Measurements from ENCODE around the gene FLNB. TPM values are rescaled to one million over a fixed set of nuclear protein-coding genes. Genes with fewer than 3 reads are reported as not detected.

The FLNB gene
- total RNA-seq, 1 experiment from 2014 or later: 83.4 TPM

GRCh38 chr3:58135712-58136543 lies 127.7 kb downstream of the FLNB start:
- no peak overlapping the region for H3K23ac ChIP-seq (ENCODE audit: insufficient read length, low read depth, low read length)
- H3K9ac ChIP-seq (ENCODE audit: extremely low read depth, insufficient read length, low read length): no peak overlapping the region
- no peak overlapping the region for H4K91ac ChIP-seq (ENCODE audit: insufficient read length, low read depth, low read length)
- H3T11ph ChIP-seq (ENCODE audit: low read length): no peak overlapping the region
- no peak overlapping the region for H2AFZ ChIP-seq (ENCODE audit: low read length)
- TF ChIP-seq CTCF (conservative IDR thresholded peaks at IDR 0.05): peak; percentile 54
- no peaks in the 10 kb centered on the region for H3K27me3 ChIP-seq (ENCODE audit: insufficient read depth, low read length)
- no peak overlapping the region for H2BK15ac ChIP-seq (ENCODE audit: low read depth, low read length)
- H3K18ac ChIP-seq (ENCODE audit: insufficient read length, low read depth, low read length): no peak overlapping the region
- H4K20me1 ChIP-seq (ENCODE audit: control insufficient read depth, insufficient read depth, insufficient read length): no peaks in the 10 kb centered on the region
- no peak for DNase-seq
- H3K4ac ChIP-seq (ENCODE audit: low read depth, low read length): no peak overlapping the region
- H3K9me3 ChIP-seq (ENCODE audit: control insufficient read depth, low read depth, low read length): no peaks in the 10 kb centered on the region
- no peak overlapping the region for H3K27ac ChIP-seq (ENCODE audit: insufficient read length, low read depth, low read length)
- H4K8ac ChIP-seq (replicated peaks; ENCODE audit: insufficient read length, low read depth, low read length): no peak overlapping the region
- H2BK12ac ChIP-seq (ENCODE audit: insufficient read length, low read depth, low read length): no peak overlapping the region
- no peak overlapping the region for H2BK20ac ChIP-seq (ENCODE audit: low read depth, low read length, poor library complexity, severe bottlenecking)
- no peaks in the 10 kb centered on the region for H3K79me2 ChIP-seq (ENCODE audit: insufficient read depth, low read length)
- no peak overlapping the region for H2BK120ac ChIP-seq (ENCODE audit: low read depth, low read length, poor library complexity, severe bottlenecking)
- Mint-ChIP-seq H3K4me3 (no peak overlapping the region), H3K27me3 (ENCODE audit: low read depth) (no peaks in the 10 kb centered on the region), H3K9me3 (no peaks in the 10 kb centered on the region), H3K4me1 (no peaks in the 10 kb centered on the region), H3K27ac (no peak overlapping the region), H3K36me3 (ENCODE audit: insufficient read depth in 1 of 3, low read depth in 3 of 3) (peaks cover 29 to 87% (median 62%) of the 10 kb centered on the region in 3 experiments; a peak in 6 of 7 replicates)
- no peak overlapping the region for H2BK5ac ChIP-seq (ENCODE audit: insufficient read length, low read length)
- no CpG with 5 or more reads among the region's 14 CpGs for WGBS (ENCODE audit: extremely low coverage, insufficient read length, low lambda C conversion rate)
- no peak overlapping the region for H2AK5ac ChIP-seq (ENCODE audit: insufficient read length, low read length)
- no peak overlapping the region for H3K14ac ChIP-seq (ENCODE audit: insufficient read depth, low read length)
- H3K23me2 ChIP-seq (ENCODE audit: insufficient read length, low read depth, low read length, poor library complexity, severe bottlenecking): no peaks in the 10 kb centered on the region
- H4K5ac ChIP-seq (ENCODE audit: insufficient read length, low read depth, low read length): no peak overlapping the region
- H3K56ac ChIP-seq (ENCODE audit: insufficient read length, low read depth, low read length): no peak overlapping the region
- no peak overlapping the region for H3K4me2 ChIP-seq (ENCODE audit: insufficient read depth, insufficient read length, low read length)
- H3K79me1 ChIP-seq (ENCODE audit: insufficient read depth, low read depth, low read length, poor library complexity, severe bottlenecking): no peaks in the 10 kb centered on the region
- no peaks in the 10 kb centered on the region for H3K4me1 ChIP-seq (ENCODE audit: insufficient read depth, low read length)

All from H9 (cell line).